GM12872 (cell line): ENCODE measurements around the gene UQCRFS1.

Experiments used
- TF ChIP-seq, protein P1 (sequence below): IDR thresholded peaks from 3 replicates; pipeline ENCODE4 v1.5.1; 2011; ENCODE audit warnings: low read depth, mild to moderate bottlenecking, low read length, moderate library complexity; ENCODE audit not compliant: insufficient read depth

The UQCRFS1 gene

DNA sequence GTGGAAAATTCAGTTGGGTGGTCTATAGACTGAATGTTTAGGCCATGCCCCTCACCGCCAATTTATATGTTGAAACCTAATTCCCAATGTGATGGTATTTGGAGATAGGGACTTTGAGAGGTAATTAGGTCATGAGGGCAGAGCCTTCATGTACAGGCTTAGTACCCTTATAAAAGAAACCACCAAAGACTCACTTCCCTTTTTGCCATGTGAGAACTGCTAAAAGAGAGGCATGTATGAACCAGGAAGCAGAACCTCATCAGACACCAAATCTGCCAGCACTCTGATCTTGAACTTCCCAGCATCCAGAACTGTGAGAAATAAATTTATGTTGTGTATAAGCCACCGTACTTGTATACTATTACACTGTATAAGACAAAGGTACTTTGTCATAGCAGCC lies 40.6 kb downstream of the UQCRFS1 start:
- TF ChIP-seq, protein P1, sequence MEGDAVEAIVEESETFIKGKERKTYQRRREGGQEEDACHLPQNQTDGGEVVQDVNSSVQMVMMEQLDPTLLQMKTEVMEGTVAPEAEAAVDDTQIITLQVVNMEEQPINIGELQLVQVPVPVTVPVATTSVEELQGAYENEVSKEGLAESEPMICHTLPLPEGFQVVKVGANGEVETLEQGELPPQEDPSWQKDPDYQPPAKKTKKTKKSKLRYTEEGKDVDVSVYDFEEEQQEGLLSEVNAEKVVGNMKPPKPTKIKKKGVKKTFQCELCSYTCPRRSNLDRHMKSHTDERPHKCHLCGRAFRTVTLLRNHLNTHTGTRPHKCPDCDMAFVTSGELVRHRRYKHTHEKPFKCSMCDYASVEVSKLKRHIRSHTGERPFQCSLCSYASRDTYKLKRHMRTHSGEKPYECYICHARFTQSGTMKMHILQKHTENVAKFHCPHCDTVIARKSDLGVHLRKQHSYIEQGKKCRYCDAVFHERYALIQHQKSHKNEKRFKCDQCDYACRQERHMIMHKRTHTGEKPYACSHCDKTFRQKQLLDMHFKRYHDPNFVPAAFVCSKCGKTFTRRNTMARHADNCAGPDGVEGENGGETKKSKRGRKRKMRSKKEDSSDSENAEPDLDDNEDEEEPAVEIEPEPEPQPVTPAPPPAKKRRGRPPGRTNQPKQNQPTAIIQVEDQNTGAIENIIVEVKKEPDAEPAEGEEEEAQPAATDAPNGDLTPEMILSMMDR: no peak

GRCh38 chr19:29171525-29171924 lies 41.4 kb downstream of the UQCRFS1 start:
- TF ChIP-seq, protein P1: no peak

- TF ChIP-seq, protein P1: no peak
Observed at GRCh38 chr19:29170554-29170953, 42.4 kb downstream of the UQCRFS1 start.

DNA sequence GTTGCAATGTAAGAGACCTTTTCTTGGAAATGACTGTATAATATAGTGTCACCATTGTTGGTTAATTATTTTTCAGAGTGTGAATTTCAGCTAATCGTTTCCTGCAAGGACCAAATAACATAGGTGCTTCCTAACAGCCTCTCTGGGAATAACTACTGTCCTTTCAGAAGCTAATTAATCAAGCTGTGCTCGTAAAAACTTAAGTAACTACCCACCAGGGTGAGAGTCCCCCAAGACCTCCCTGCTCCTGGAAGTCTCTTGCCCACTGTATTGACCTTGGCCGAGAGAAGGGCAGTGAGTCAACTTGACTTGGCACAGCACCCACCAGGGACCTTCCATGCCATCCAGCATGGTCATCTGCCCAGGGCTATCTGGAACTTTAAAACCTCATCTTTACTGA lies 50.3 kb downstream of the UQCRFS1 start:
- TF ChIP-seq, protein P1: no peak

- TF ChIP-seq, protein P1: no peak
Observed at GRCh38 chr19:29155683-29156082, 57.3 kb downstream of the UQCRFS1 start.
